Breast epithelium (tissue), 4 donors: Measurements from ENCODE around the gene TSPAN32. TPM values are rescaled to one million over a fixed set of nuclear protein-coding genes. Genes with fewer than 3 reads are reported as not detected.
A peak's percentile ranks its signal among the peaks of the same experiment; 100 is the strongest.

Experiments
- DNase-seq, 2 donors: peaks; one replicate each; pipeline ENCODE4 v3.0.0-alpha.2; 2019; ENCODE audit warnings: low spot score in 2 of 2
- H3K27ac ChIP-seq, 2 donors: fragments of 200-600 bp; sonication (generic) in 1 of 2; one replicate each; pipeline ENCODE4 v1.5.1; 2016 to 2019; ENCODE audit warnings: mild to moderate bottlenecking in 1 of 2
- H3K27me3 ChIP-seq, 2 donors: fragments of 200-600 bp; sonication (generic) in 1 of 2; one replicate each; pipeline versions ENCODE4 v1.5.1 to v1.6.0; 2017 to 2019; ENCODE audit warnings: control low read depth in 1 of 2, mild to moderate bottlenecking in 1 of 2
- H3K36me3 ChIP-seq: fragments of 200-600 bp; one replicate; pipeline ENCODE4 v1.5.1; 2019
- H3K4me1 ChIP-seq, 2 donors: fragments of 200-600 bp; sonication (generic); one replicate each; pipeline ENCODE4 v1.5.1; 2016 to 2019; ENCODE audit warnings: control low read depth in 1 of 2
- H3K4me3 ChIP-seq, 3 donors: fragments of 200-600 bp; sonication (generic); 1 replicate in 2 of 3; 2 replicates in 1 of 3; pipeline ENCODE4 v1.5.1; 2016 to 2019; ENCODE audit warnings: mild to moderate bottlenecking in 3 of 3, moderate library complexity in 2 of 3
- H3K9me3 ChIP-seq, 2 donors: fragments of 200-600 bp; sonication (generic) in 1 of 2; one replicate each; pipeline ENCODE4 v1.5.1; 2016 to 2019; ENCODE audit warnings: control low read depth in 1 of 2
- POLR2A ChIP-seq: fragments of 450-650 bp; IDR thresholded peaks from one replicate; pipeline ENCODE4 v1.6.1; 2016; ENCODE audit warnings: antibody characterized with exemption, mild to moderate bottlenecking, moderate library complexity
- POLR2AphosphoS5 ChIP-seq, 3 donors: sonication (generic); formaldehyde crosslinking; IDR thresholded peaks; one replicate each; pipeline ENCODE4 v1.6.1; 2017; ENCODE audit warnings: antibody characterized with exemption in 3 of 3
- intact Hi-C: fragments of 100-400 bp; cut with DNase I; formaldehyde crosslinking; loops from one replicate; pipeline ENCODE4 v1.15.1; 2023; ENCODE audit warnings: low total_unique reads
- total RNA-seq, 3 donors: library from RNA; depleted of rRNA; stranded (reverse); fragments of >200 nt; gene quantifications; one replicate each; pipeline ENCODE4 v1.1.0, GENCODE V29; 2016
- TF ChIP-seq, protein P1 (sequence below), 3 donors: fragments of 450-650 bp; IDR thresholded peaks; one replicate each; pipeline ENCODE4 v1.5.1; 2016 to 2017; ENCODE audit warnings: antibody characterized with exemption in 3 of 3, mild to moderate bottlenecking in 3 of 3, moderate library complexity in 3 of 3

Gene TSPAN32
- total RNA-seq, 3 donors from 2014 or later: 0.33 to 2.4 (median 1.0) TPM

DNA sequence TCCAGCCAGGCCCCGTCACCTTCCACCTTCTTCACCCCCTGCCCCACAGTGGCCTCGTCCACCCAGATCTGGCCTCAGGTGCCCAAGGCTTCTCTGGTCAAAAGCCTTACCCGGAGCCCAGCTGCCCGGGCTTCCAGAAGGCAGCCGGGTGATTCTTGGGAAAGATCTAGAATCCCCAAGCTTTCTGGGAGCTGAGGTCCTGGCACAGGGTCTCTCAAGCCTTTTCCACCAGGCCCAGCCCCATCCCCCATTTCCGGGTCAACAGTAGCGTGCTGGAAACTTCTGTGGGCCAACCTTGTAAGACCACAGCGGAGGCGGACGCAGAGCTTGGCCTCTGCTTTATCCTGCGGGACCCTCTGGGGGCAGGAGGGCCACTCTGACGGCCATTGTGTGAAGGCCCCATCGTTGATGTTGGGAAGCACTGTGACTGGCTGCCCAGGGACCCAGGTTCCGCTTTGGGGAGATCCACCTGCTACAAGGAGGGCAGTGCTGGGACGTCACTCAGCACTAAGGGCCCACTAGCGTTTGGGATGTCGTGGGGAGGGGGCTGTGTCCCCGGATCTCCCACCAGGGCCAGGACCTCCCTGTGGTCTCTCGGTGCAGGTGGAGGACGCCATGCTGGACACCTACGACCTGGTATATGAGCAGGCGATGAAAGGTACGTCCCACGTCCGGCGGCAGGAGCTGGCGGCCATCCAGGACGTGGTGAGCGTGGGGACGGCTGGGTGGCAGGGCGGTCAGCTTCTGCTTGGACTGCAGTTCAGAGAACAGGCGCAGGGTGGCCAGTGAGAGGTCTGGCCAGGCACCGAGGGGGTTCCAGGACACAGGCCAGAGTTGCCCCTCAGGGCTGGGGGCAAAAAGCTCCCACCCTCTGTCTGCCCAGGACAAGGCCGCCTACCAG is 11.5 kb downstream of the TSPAN32 start:
- Histone ChIP-seq H3K36me3 (no peaks in the 10 kb centered on the region), H3K4me1 (peaks cover 0 to 13% of the 10 kb centered on the region in 2 donors), H3K27me3 (no peaks in the 10 kb centered on the region), H3K4me3 (no peak overlapping the region), H3K9me3 (peaks cover 0 to 3% of the 10 kb centered on the region in 2 donors), H3K27ac (no peak overlapping the region)
- no peak for DNase-seq
- TF ChIP-seq POLR2AphosphoS5 (IDR thresholded peaks at IDR 0.05): no peak
- TF ChIP-seq, protein P1, sequence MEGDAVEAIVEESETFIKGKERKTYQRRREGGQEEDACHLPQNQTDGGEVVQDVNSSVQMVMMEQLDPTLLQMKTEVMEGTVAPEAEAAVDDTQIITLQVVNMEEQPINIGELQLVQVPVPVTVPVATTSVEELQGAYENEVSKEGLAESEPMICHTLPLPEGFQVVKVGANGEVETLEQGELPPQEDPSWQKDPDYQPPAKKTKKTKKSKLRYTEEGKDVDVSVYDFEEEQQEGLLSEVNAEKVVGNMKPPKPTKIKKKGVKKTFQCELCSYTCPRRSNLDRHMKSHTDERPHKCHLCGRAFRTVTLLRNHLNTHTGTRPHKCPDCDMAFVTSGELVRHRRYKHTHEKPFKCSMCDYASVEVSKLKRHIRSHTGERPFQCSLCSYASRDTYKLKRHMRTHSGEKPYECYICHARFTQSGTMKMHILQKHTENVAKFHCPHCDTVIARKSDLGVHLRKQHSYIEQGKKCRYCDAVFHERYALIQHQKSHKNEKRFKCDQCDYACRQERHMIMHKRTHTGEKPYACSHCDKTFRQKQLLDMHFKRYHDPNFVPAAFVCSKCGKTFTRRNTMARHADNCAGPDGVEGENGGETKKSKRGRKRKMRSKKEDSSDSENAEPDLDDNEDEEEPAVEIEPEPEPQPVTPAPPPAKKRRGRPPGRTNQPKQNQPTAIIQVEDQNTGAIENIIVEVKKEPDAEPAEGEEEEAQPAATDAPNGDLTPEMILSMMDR (IDR thresholded peaks at IDR 0.05): no peak
- no peak for TF ChIP-seq POLR2A
- intact Hi-C loops: no loop called here

DNA sequence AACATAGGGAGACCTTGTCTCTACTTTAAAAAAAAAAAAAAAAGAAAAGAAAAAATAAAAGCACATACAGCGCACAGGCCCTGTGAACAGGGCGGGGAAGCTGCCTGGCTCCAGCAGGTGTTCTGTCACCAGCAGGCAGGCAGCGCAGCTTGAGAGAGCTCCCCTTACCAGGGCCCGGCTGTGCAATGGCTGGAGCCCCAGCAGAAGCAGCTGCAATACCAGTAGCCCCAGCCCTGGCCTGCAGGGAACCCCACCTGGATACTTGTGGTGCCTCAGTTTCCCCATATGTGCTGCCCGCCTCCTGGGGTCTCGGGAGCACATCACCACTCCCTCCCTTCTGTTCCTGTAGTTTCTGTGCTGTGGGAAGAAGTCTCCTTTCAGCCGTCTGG is 12.3 kb downstream of the TSPAN32 start:
- Histone ChIP-seq H3K36me3 (no peaks in the 10 kb centered on the region), H3K9me3 (peaks cover 0 to 3% of the 10 kb centered on the region in 2 donors), H3K4me1 (peaks cover 0 to 13% of the 10 kb centered on the region in 2 donors), H3K27ac (peak overlapping the region; percentile 68 to 83), H3K27me3 (no peaks in the 10 kb centered on the region), H3K4me3 (no peak overlapping the region)
- TF ChIP-seq POLR2A (no peak), POLR2AphosphoS5 (IDR thresholded peaks at IDR 0.05) (no peak)
- TF ChIP-seq, protein P1 (IDR thresholded peaks at IDR 0.05): no peak
- intact Hi-C loops: no loop called here
- DNase-seq: no peak

DNA sequence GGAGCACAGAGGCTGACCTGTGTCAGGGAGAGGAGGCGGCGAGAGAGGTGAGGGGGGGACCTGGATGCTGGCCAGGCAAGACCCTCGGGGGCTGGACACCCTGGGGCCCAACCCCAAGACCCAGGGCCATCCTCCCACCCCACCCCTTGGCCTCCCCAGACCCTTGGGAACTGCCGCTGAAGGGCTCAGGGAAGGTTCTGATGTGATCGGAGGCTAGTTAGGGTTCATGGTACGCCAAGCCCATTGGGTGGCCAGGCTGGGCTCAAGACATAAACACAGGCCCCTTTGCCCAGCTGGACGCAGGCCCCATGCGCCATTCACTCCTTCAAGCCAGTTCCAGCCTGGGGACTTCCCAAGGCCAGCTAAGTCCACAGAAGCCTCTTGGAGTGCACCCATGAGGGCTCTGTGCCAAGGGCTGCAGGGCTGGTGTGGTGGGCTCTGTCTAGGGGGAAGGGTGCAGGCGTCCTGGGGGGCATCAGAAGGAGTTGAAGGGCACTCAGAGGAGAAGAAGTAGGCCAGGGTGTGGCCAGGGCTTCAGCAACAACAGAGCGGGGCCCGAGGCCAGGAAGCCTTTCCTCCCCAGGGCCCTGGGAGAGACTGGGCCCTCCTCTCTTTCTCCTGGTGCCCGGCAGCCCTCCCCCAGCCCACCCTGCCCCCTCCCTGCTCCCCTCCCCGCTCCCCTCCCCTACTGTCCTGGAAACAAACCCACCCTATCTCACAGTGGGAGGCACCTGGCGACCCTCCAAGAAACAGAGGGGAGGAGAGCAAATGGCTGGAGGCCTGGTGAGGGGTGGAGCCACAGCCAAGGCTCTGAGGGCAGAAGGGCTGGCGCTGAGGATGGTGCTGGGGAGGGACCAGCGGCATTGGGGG is 12.9 kb downstream of the TSPAN32 start:
- intact Hi-C loops: no loop called here
- no peak for TF ChIP-seq POLR2A
- no peak for TF ChIP-seq POLR2AphosphoS5 (IDR thresholded peaks at IDR 0.05)
- TF ChIP-seq, protein P1 (IDR thresholded peaks at IDR 0.05): no peak
- peak in 1 of 2 donors; percentile 66 for DNase-seq

DNA sequence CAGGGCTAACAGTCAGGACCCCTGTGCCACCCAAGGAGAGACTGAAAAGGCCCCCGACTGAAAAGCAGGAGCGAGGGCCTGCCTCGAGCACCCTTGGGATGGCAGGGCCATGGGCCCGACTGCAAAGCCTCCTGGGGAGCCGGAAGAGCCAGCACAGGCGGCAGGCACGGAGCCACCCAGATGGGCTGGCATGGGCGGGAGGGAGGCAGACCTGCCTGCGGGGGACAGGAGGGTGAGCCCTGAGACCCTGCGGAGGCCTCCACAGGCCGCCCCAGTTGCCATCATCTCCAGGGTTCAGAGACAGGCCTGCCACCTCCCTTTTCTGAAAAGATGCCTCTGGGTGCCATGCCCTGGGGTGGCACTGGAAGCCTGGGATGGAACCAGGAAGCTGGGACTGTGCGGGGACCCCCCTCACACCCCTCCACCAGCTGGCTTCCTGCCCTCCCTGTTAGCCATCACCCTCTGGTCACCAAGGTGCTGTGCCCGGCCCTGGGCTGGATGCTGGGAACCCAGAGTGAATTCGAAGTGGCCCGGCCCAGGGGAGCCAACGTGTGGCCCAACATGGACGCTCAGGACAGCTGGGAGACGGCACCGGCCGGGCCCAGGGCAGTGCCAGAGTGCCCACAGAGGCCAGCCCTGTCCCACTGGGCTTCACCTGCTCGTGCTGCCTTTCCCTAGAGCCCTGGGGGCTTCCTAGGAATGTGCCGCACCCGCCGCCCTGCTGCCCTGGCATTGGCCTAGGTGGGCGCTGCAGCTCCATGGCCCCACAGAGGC is 13.8 kb downstream of the TSPAN32 start:
- H3K4me1 ChIP-seq: peaks cover 0 to 13% of the 10 kb centered on the region in 2 donors

More for the DNA sequence above, 12.9 kb downstream of the TSPAN32 start:
- Histone ChIP-seq H3K4me3 (peak overlapping the region in 1 of 3 donors; percentile 12), H3K9me3 (peaks cover 0 to 3% of the 10 kb centered on the region in 2 donors), H3K36me3 (no peaks in the 10 kb centered on the region), H3K4me1 (peaks cover 0 to 13% of the 10 kb centered on the region in 2 donors), H3K27ac (peak overlapping the region; percentile 68 to 83), H3K27me3 (no peaks in the 10 kb centered on the region)

More for the DNA sequence above, 13.8 kb downstream of the TSPAN32 start:
- peaks cover 0 to 3% of the 10 kb centered on the region in 2 donors for H3K9me3 ChIP-seq
- H3K27me3 ChIP-seq: no peaks in the 10 kb centered on the region
- H3K4me3 ChIP-seq: peak overlapping the region in 1 of 3 donors; percentile 12
- peak overlapping the region; percentile 68 to 83 for H3K27ac ChIP-seq
- DNase-seq: peak in 1 of 2 donors; percentile 49
- H3K36me3 ChIP-seq: no peaks in the 10 kb centered on the region
- intact Hi-C loops: no loop called here
- TF ChIP-seq POLR2A (no peak), POLR2AphosphoS5 (IDR thresholded peaks at IDR 0.05) (no peak)
- TF ChIP-seq, protein P1 (IDR thresholded peaks at IDR 0.05): no peak
